Retinal pigment epithelial cell (primary cell): ENCODE data around the gene GALNT18.

Experiments
- DNase-seq: peaks from one replicate; pipeline ENCODE4 v3.0.0-alpha.2; 2010; ENCODE audit warnings: low read depth
- H3K4me3 ChIP-seq: 2 replicates; pipeline ENCODE4 v1.5.1; 2011; ENCODE audit warnings: mild to moderate bottlenecking, low read length, control low read depth, moderate library complexity
- TF ChIP-seq, protein P1 (sequence below): conservative IDR thresholded peaks from 2 replicates; pipeline ENCODE4 v1.5.1; 2011; ENCODE audit warnings: low read depth, low read length, control low read depth, inconsistent platforms

GALNT18 gene

GRCh38 chr11:11589437-11589836 is 32.4 kb downstream of the GALNT18 start:
- no peak overlapping the region for H3K4me3 ChIP-seq
- DNase-seq: no peak
- TF ChIP-seq, protein P1, sequence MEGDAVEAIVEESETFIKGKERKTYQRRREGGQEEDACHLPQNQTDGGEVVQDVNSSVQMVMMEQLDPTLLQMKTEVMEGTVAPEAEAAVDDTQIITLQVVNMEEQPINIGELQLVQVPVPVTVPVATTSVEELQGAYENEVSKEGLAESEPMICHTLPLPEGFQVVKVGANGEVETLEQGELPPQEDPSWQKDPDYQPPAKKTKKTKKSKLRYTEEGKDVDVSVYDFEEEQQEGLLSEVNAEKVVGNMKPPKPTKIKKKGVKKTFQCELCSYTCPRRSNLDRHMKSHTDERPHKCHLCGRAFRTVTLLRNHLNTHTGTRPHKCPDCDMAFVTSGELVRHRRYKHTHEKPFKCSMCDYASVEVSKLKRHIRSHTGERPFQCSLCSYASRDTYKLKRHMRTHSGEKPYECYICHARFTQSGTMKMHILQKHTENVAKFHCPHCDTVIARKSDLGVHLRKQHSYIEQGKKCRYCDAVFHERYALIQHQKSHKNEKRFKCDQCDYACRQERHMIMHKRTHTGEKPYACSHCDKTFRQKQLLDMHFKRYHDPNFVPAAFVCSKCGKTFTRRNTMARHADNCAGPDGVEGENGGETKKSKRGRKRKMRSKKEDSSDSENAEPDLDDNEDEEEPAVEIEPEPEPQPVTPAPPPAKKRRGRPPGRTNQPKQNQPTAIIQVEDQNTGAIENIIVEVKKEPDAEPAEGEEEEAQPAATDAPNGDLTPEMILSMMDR: no peak

- no peak for DNase-seq
- TF ChIP-seq, protein P1: no peak
- no peak overlapping the region for H3K4me3 ChIP-seq
These were observed 32.9 kb downstream of the GALNT18 start for GRCh38 chr11:11588891-11589290.

- no peak overlapping the region for H3K4me3 ChIP-seq
- no peak for DNase-seq
- TF ChIP-seq, protein P1: no peak
These were observed 33.6 kb downstream of the GALNT18 start for GRCh38 chr11:11588243-11588642.

DNA sequence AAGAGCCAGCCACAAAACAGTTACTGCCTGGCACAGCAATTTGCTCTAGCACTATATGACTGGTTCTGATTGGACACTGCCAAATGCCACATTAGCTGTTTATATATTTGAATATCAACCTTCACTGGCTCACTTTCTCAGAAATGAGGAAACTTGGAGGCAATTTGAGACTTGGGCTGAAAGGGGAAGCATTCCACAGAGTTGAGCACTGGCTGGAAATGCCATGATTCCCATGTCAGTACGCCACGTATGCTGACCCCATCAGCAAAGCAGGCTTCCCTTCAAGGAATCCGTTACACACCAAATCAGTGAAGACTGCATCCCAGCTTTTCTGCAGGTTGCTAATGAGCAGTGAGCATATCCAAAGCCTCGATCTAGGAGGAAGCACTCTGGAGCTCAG is 34.7 kb downstream of the GALNT18 start:
- TF ChIP-seq, protein P1: no peak
- DNase-seq: no peak
- no peak overlapping the region for H3K4me3 ChIP-seq

GRCh38 chr11:11586465-11586864 is 35.3 kb downstream of the GALNT18 start:
- H3K4me3 ChIP-seq: no peak overlapping the region
- TF ChIP-seq, protein P1: no peak
- DNase-seq: no peak

DNA sequence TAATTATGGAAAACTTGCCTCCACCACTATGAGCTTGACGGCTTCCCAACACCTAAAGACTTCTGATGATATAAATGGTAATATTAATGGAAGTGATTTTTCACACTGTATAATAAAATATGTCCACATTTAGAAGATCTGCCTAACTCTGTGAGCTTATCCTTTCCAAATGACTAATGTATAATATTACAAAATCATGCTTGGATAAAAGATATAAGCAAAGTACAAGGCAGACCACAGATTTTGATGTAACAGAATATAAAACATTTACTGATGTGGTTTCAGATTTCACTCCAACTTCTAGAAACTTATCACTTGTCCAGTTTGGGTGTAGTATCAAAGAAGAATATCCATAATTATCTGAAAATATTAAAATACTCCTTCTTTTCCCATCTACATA is 36.9 kb downstream of the GALNT18 start:
- no peak for DNase-seq
- no peak overlapping the region for H3K4me3 ChIP-seq
- TF ChIP-seq, protein P1: no peak

- TF ChIP-seq, protein P1: no peak
- DNase-seq: no peak
- no peak overlapping the region for H3K4me3 ChIP-seq
These were observed 37.3 kb downstream of the GALNT18 start for GRCh38 chr11:11584530-11584810.
